DMS 273 (cell line): ENCODE measurements around the gene STAM.
"Not testable (repeated sequence)": the region's sequence is repeated elsewhere in the genome, so short reads cannot be mapped to it uniquely, and the experiment has no call there.

Source experiments
- DNase-seq: peaks from one replicate; lab custom pipeline; 2025; ENCODE audit not compliant: unreplicated experiment; lab: John Stamatoyannopoulos, UW

Gene STAM

DNA sequence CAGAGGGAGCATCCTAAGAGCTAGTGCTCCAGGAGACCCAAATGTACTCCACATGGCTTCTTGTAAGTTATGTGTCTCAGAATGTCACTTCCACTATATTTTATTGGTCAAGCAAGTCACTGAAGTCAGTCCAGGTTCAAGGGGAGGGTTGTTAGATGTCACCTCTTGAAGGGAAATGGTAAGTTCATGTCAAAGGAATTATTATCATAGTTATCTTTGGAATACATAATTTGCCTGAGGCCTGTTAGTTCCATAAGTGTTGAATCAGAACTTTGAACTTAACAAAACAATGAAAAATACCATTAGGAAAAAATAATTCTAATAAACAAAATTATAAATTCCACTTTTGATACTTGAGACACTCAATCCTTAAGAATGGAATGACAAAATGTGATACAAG is 30.6 kb downstream of the STAM start:
- no peak for DNase-seq

DNA sequence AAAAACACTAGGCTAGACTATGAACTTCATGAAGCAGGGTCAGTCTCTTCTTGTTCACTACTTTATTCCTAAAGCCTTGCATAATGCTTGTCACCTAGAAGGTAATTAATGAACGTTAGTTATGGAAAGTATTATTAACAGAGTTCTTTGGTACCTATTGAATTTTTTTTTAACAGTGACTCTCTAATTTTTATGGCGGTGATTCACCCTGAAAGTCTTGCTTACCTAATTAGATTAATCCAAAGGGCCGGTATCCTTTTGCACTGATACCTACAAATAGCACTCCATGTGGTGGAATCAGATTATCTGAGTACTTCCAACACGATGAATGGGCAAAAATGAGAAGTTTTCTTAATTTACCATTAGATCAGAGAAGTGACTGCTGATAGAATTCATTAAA is 31.7 kb downstream of the STAM start:
- no peak for DNase-seq

DNA sequence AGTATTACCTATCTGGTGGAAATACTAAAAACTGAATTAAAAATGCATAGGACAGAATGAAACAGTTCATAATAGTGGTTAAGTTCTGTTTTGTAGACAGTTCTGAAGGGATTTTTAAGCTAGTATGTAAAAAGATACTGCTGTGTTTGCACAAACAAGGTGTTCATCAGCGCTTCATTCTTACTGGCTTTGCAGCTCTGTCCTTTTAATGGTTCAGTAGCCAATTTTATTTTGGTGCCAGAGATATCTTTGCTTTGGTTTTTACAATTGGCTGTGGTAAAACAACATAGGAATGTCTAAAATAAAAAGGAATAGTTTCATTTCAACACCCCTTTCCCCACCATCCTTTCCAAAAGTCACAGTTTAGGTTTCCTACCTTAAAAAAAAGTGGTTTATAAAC is 33.0 kb downstream of the STAM start:
- DNase-seq: no peak

- DNase-seq: no peak
Observed at GRCh38 chr10:17682236-17682946, 38.4 kb downstream of the STAM start.

GRCh38 chr10:17683541-17683940 is 39.6 kb downstream of the STAM start:
- no peak for DNase-seq

DNA sequence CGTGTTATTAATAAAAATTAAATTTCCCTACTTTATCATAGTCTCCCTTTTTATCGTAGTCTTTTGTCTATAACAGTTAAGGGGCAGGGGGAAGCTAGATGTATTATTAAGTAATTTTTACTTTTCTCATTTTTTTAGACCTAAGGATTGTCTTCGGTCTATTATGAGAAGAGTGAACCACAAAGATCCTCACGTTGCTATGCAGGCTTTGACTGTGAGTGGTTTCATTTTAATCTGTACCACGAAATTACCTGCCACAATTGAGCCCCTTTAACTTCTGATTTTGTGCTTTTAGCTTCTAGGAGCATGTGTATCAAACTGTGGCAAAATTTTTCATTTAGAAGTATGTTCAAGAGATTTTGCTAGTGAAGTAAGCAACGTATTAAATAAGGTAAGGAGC is 40.6 kb downstream of the STAM start:
- no peak for DNase-seq

GRCh38 chr10:17685233-17685840 is 41.4 kb downstream of the STAM start:
- DNase-seq: no peak

DNA sequence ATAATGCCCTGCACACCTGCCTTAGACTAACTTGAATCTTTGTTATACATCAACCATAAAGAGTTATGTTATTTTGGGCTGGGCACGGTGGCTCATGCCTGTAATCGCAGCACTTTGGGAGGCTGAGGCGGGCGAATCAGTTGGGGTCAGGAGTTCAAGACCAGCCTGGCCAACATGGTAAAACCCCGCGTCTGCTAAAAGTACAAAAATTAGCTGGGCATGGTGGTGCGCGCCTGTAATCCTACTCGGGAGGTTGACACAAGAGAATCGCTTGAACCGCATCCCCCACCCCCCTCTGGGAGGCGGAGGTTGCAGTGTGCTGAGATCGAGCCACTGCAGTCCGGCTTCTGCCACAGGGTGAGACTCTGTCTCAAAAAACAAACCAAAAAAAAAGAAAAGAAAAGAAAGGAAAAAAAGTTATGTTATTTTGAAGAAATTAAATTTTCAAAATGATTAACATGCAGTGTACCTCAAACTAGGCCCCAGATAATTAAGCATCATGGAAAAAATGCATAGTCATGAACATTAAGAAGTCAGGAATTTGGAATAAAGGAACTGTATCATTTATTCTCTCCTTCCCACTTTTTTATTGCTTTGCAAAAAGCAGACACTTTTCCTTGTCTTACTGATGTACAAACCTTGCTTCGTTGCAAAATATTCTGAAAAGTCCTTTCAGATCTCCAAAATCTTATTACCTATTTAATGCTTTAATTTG is 43.3 kb downstream of the STAM start:
- no peak for DNase-seq

DNA sequence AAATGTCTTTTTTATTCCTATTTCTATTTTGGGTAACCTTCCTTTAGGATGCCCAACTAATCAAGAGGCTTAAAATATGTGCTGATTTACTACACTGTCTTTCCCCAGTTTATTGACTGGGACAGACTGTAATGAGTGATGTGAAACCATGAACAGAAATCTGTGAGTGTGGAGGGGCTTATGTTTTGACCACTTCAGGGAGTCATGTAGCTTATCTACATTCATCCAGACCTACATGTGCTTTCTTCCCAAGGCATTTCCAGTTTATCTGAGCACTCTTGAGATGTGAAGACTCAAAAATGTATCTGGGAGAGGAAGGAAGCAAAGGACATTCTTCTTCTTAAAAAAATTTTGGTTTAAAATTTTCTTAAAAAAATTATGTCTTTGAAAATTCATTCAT is 45.2 kb downstream of the STAM start:
- DNase-seq: no peak

- DNase-seq: no peak
Observed at GRCh38 chr10:17693009-17693408, 49.1 kb downstream of the STAM start.

DNA sequence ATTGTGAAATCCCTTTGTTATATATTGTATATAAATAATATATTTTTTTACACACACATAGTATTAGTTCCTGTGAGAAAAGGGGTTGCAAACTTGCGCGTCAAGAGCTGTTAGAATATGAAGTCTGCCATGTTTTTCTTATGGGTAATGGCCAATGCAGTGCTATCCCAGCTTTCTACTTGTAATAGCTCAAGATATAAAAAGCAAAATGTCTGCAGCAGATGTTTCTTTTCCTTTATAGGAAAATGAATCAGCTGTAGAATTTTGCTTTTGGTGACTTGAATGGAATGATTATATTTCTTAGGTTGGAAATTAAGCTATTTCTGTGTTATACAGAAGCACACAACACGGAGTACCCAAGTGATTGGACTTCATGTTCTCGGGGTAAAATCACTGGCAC is 54.7 kb downstream of the STAM start:
- DNase-seq: no peak

DNA sequence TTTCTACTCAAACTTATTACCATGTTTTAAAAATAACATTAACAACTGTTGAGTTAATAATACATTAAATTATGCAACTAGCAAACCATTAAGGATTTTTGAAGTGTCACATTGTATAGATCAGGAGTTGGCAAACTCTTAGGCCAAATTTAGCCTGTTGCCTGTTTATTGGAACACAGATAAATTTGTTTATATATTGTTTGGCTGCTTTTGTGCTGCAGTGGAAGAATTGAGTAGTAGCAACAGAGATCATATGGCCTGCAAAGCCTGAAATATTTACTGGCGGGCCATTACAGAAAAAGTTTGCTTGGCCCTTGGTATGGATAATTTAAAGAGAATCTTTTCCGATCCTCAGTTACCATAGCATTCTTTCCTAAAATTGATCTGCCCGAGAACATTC is 57.4 kb downstream of the STAM start:
- no peak for DNase-seq

- DNase-seq: no peak
Observed at GRCh38 chr10:17703706-17704105, 59.8 kb downstream of the STAM start.

DNA sequence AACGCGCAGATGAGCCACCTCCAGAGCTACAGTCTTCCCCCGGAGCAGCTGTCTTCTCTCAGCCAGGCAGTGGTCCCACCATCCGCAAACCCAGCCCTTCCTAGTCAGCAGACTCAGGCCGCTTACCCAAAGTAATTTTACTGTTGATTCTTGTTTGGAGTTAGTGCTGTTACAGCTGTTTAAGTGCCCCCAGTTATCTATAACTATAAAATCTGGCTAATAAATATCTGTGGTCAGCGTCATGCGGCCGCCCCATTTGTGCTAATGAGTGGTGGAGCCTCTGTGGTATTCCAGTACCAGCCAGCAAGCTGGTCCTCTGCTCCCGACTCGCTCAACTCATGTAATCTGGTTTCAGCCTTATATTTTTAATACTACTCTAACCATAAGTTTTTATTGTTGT is 64.9 kb downstream of the STAM start:
- no peak for DNase-seq

DNA sequence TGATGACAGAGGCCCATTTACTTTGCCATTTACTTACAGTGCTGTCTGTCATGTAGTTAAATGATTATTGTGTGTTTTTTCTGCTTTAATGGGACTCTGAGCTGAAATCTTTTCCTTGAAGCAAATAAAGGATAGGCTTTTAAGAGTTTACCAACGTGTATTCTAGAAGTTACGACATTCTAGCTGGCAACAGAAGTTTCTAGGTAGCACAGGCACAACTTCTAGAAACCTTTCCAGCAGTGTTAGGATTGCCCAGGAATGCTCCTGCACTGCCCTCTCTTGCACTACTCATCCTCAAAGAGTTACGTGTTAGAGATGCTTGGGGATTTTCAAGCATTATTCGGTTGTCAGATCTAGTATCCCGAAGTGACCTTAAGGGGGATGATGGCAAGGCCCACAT is 65.5 kb downstream of the STAM start:
- no peak for DNase-seq

- no peak for DNase-seq
Observed at GRCh38 chr10:17710181-17710580, 66.2 kb downstream of the STAM start.

DNA sequence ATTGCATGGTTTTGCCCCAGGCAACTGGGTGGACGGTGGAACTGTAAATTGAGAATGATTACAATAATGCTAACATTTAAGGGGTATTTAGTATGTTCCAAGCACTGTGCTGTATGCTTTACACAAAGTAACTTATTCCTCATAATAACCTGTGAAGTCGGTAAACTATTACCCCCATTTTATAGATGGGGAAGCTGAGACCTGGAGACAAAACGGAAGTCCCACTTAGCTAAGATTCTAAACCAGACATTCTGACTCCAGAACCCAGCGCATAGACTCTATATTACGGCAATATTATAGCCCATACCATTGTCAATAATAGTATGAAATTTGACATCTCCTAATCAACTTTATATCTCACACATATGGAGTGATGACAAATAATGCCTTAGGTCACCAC is 68.1 kb downstream of the STAM start:
- DNase-seq: no peak

- no peak for DNase-seq
Observed at GRCh38 chr10:17712717-17713471, 68.9 kb downstream of the STAM start.

DNA sequence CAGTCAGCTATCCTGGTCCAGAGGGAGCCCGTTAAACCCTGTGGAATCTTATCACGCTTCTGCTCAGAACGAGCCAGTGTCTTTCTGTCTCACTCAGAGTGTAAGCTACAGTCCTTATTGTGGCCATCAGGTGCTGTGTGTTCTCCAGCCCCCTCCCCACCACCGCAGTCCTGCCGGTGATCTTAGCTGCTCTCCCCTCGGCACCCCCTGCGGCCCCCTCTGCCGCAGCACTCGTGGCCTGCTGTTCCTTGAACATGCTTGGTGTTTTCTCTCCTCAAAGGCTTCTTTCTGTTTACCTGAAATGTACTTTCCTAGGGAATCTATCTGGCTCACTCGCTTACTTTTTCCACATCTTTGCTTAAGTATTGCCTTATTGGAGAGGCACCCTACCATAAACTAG is 69.8 kb downstream of the STAM start:
- DNase-seq: no peak

DNA sequence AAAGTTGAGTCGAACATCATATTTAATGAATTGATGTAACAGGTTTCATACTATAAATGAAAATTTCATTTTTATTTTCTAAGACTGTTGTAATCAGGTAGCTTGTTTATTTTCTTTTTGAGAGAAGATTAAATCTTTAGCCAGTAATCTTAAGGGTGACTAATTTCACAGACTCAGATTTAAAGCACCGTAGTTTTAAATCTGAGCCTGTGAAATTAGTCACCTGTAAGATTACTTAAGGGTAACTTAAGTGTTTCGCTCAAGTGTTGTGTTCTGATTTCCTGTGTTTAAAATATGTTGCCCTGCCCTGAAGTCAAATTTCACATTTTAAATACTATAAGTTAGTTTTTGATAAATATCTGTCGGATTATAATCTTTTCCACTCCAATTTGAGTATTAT is 72.2 kb downstream of the STAM start:
- DNase-seq: no peak

DNA sequence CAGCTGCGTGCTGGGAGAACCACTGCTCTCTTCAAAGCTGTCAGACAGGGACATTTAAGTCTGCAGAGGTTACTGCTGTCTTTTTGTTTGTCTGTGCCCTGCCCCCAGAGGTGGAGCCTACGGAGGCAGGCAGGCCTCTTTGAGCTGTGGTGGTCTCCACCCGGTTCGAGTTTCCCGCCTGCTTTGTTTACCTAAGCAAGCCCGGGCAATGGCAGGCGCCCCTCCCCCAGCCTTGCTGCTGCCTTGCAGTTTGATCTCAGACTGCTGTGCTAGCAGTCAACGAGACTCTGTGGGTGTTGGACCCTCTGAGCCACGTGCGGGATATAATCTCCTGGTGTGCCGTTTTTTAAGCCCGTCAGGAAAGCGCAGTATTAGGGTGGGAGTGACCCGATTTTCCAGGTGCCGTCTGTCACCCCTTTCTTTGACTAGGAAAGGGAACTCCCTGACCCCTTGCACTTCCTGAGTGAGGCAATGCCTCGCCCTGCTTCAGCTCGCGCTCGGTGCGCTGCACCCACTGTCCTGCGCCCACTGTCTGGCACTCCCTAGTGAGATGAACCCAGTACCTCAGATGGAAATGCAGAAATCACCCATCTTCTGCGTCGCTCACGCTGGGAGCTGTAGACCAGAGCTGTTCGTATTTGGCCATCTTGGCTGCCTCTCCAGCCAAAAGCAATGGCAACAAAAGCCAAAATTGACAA is 78.5 kb downstream of the STAM start:
- not testable (repeated sequence) for DNase-seq
